ENCODE measurements around the gene DOCK9.

The DOCK9 gene

GRCh38 chr13:98954313-98954712 is 23.6 kb downstream of the DOCK9 start:
- H3K27me3 Mint-ChIP-seq = no peaks in the 10 kb centered on the region
- peaks cover 11% of the 10 kb centered on the region for H3K4me1 Mint-ChIP-seq (ENCODE audit: low read depth)
- no peak overlapping the region for H3K27ac Mint-ChIP-seq
- no peak overlapping the region for H3K4me3 Mint-ChIP-seq
- H3K36me3 Mint-ChIP-seq (ENCODE audit: low read depth) = peaks cover 27% of the 10 kb centered on the region
- peaks cover 3% of the 10 kb centered on the region for H3K9me3 Mint-ChIP-seq

DNA sequence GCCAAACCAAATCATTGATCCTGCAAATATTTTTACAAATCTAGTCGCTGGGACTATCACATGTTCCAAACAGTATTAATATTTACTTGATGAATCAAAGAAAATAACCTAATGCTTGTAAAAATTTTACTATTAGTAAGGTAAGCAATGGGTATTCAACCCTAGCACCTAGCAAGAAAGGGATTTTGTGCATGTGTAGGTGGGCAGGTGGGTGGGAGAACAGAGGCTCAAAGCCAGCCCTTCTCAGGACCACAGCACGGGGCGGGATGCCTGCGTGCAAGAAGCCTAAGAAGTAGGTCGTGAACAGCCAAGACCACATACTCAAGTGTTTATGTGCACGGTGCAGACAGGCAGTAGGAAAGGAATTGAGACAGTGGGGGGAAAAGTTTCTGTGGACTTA is 26.6 kb downstream of the DOCK9 start:
- peaks cover 3% of the 10 kb centered on the region for H3K9me3 Mint-ChIP-seq
- peaks cover 12% of the 10 kb centered on the region for H3K4me1 Mint-ChIP-seq (ENCODE audit: low read depth)
- no peaks in the 10 kb centered on the region for H3K27me3 Mint-ChIP-seq
- H3K4me3 Mint-ChIP-seq = no peak overlapping the region
- H3K36me3 Mint-ChIP-seq (ENCODE audit: low read depth) = peaks cover 27% of the 10 kb centered on the region
- H3K27ac Mint-ChIP-seq = no peak overlapping the region

GRCh38 chr13:98950705-98951104 is 27.2 kb downstream of the DOCK9 start:
- no peak overlapping the region for H3K4me3 Mint-ChIP-seq
- H3K36me3 Mint-ChIP-seq (ENCODE audit: low read depth) = peaks cover 27% of the 10 kb centered on the region
- H3K27me3 Mint-ChIP-seq = no peaks in the 10 kb centered on the region
- peaks cover 3% of the 10 kb centered on the region for H3K9me3 Mint-ChIP-seq
- H3K27ac Mint-ChIP-seq = no peak overlapping the region
- H3K4me1 Mint-ChIP-seq (ENCODE audit: low read depth) = peaks cover 12% of the 10 kb centered on the region

- Mint-ChIP-seq H3K27me3 (no peaks in the 10 kb centered on the region), H3K9me3 (peaks cover 3% of the 10 kb centered on the region), H3K36me3 (ENCODE audit: low read depth) (peaks cover 21% of the 10 kb centered on the region), H3K4me3 (no peak overlapping the region), H3K27ac (peak overlapping the region; percentile 24), H3K4me1 (ENCODE audit: low read depth) (peaks cover 12% of the 10 kb centered on the region)
Observed at GRCh38 chr13:98947925-98948324, 29.9 kb downstream of the DOCK9 start.

- Mint-ChIP-seq H3K27me3 (no peaks in the 10 kb centered on the region), H3K9me3 (peaks cover 3% of the 10 kb centered on the region), H3K36me3 (ENCODE audit: low read depth) (peaks cover 11% of the 10 kb centered on the region), H3K27ac (no peak overlapping the region), H3K4me1 (ENCODE audit: low read depth) (peaks cover 13% of the 10 kb centered on the region), H3K4me3 (no peak overlapping the region)
Observed at GRCh38 chr13:98945863-98946605, 31.8 kb downstream of the DOCK9 start.

- Mint-ChIP-seq H3K27me3 (no peaks in the 10 kb centered on the region), H3K9me3 (no peaks in the 10 kb centered on the region), H3K36me3 (ENCODE audit: low read depth) (peaks cover 7% of the 10 kb centered on the region), H3K4me1 (ENCODE audit: low read depth) (peaks cover 12% of the 10 kb centered on the region), H3K4me3 (no peak overlapping the region), H3K27ac (no peak overlapping the region)
Observed at GRCh38 chr13:98944336-98944735, 33.5 kb downstream of the DOCK9 start.

GRCh38 chr13:98942997-98943396 is 34.9 kb downstream of the DOCK9 start:
- H3K36me3 Mint-ChIP-seq (ENCODE audit: low read depth) = peaks cover 7% of the 10 kb centered on the region
- peaks cover 6% of the 10 kb centered on the region for H3K4me1 Mint-ChIP-seq (ENCODE audit: low read depth)
- no peak overlapping the region for H3K27ac Mint-ChIP-seq
- no peaks in the 10 kb centered on the region for H3K27me3 Mint-ChIP-seq
- H3K4me3 Mint-ChIP-seq = no peak overlapping the region
- H3K9me3 Mint-ChIP-seq = no peaks in the 10 kb centered on the region

DNA sequence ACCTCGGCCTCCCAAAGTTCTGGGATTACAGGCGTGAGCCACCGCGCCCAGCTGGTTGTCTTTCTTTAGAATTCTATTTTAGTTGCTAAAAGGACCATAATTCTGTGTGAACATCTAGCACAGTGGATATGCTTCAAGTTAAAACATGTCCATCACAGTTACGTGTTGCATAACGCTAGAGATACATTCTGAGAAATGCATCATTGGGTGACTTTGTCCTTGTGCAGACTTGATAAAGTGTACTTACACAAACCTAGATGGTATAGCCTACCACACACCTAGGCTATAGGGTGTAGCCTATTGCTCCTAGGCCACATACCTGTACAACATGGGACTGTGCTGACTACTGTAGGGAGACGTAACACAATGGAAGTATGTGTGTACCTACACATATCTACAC is 35.4 kb downstream of the DOCK9 start:
- H3K4me3 Mint-ChIP-seq = no peak overlapping the region
- H3K36me3 Mint-ChIP-seq (ENCODE audit: low read depth) = peaks cover 7% of the 10 kb centered on the region
- H3K27me3 Mint-ChIP-seq = no peaks in the 10 kb centered on the region
- H3K4me1 Mint-ChIP-seq (ENCODE audit: low read depth) = peaks cover 3% of the 10 kb centered on the region
- H3K9me3 Mint-ChIP-seq = no peaks in the 10 kb centered on the region
- H3K27ac Mint-ChIP-seq = no peak overlapping the region

DNA sequence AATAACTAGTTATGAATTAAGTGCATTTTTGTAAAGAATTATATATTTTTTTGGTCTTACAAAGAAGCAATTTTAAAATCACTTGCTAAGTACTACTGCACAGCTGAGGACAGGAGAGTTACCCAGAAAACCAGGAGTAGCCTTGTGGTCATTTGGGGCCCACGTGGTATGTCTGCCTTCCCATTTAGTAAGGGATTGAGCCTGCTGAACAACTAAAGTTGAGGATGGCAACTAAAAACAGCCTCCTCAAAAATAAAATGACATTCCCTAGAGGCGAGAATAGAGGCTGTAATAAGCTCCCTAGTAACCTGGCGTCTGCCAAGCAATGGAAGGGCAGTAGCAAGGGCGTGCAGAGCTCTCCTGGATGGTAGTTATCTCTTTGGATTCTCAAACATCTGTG is 36.3 kb downstream of the DOCK9 start:
- Mint-ChIP-seq H3K27ac (no peak overlapping the region), H3K4me3 (no peak overlapping the region), H3K4me1 (ENCODE audit: low read depth) (peaks cover 3% of the 10 kb centered on the region), H3K27me3 (no peaks in the 10 kb centered on the region), H3K9me3 (no peaks in the 10 kb centered on the region), H3K36me3 (ENCODE audit: low read depth) (peaks cover 7% of the 10 kb centered on the region)

- Mint-ChIP-seq H3K27me3 (no peaks in the 10 kb centered on the region), H3K36me3 (ENCODE audit: low read depth) (peaks cover 7% of the 10 kb centered on the region), H3K9me3 (peaks cover 2% of the 10 kb centered on the region), H3K27ac (no peak overlapping the region), H3K4me1 (ENCODE audit: low read depth) (peaks cover 3% of the 10 kb centered on the region), H3K4me3 (no peak overlapping the region)
Observed at GRCh38 chr13:98941126-98941525, 36.7 kb downstream of the DOCK9 start.

DNA sequence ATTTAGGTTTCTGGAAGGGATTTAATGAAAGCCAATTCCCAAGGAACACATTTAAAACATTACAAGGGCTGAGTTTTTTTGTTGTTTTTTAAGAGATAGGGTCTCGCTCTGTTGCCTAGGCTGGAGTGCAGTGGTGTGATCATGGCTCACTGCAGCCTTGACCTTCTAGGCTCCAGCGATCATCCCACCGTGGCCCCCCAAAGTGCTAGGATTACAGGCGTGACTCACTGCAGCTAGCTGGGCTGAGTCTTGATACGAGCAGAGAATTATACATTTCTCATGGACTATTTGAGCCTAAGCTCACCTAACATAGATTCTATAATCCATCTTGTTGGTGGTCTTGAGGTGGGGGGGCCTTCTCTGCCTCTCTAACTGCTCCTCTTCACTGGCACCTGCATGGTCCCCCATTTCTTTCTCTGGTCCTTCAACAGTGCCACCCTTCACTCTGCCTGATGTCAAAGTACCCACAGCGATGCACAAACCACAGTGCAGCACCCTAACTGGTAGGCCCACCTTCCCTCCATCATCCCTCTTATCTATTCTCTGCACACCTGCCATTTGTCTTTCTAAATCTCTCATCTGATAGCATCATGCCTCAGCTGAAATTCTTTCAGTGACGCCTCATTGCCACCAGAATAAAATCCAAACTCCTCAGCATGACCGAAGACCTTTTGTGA is 37.4 kb downstream of the DOCK9 start:
- Mint-ChIP-seq H3K36me3 (ENCODE audit: low read depth) (peaks cover 7% of the 10 kb centered on the region), H3K9me3 (peaks cover 6% of the 10 kb centered on the region), H3K4me3 (no peak overlapping the region), H3K27ac (no peak overlapping the region), H3K4me1 (ENCODE audit: low read depth) (peaks cover 3% of the 10 kb centered on the region), H3K27me3 (no peaks in the 10 kb centered on the region)

DNA sequence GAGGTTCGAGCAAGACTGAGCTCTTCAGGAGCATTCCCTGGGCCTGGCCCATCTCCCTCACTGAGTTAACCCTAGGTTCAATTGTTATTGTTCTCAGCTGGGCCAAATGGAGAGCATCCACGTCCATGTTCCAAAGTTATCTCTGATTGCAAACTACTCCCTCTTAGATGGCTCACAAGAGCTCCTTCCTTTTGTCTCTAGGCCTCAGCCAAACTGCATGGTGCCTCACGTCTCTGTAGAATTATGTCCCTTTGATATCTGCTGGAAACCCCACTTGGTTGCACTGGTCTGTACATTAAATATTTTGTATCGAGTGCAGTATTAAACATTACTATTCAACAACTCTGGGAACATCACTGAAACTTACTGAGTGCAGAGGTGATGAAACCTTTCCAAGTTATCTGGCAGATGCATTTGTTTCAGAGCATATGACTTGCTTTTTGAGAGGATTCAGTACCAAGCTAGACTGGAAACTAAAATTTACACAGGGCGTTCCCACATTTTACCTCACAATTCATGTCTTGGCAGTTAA is 38.1 kb downstream of the DOCK9 start:
- Mint-ChIP-seq H3K36me3 (ENCODE audit: low read depth) (peaks cover 10% of the 10 kb centered on the region), H3K27ac (peak overlapping the region; percentile 37), H3K4me1 (ENCODE audit: low read depth) (peaks cover 3% of the 10 kb centered on the region), H3K9me3 (peaks cover 9% of the 10 kb centered on the region), H3K27me3 (no peaks in the 10 kb centered on the region), H3K4me3 (no peak overlapping the region)

GRCh38 chr13:98938801-98939200 is 39.1 kb downstream of the DOCK9 start:
- Mint-ChIP-seq H3K27ac (no peak overlapping the region), H3K9me3 (peaks cover 15% of the 10 kb centered on the region), H3K4me1 (ENCODE audit: low read depth) (peaks cover 3% of the 10 kb centered on the region), H3K4me3 (no peak overlapping the region), H3K27me3 (no peaks in the 10 kb centered on the region), H3K36me3 (ENCODE audit: low read depth) (peaks cover 18% of the 10 kb centered on the region)

- H3K4me1 Mint-ChIP-seq (ENCODE audit: low read depth) = peaks cover 3% of the 10 kb centered on the region
- peaks cover 18% of the 10 kb centered on the region for H3K36me3 Mint-ChIP-seq (ENCODE audit: low read depth)
- H3K27me3 Mint-ChIP-seq = no peaks in the 10 kb centered on the region
- no peak overlapping the region for H3K27ac Mint-ChIP-seq
- no peak overlapping the region for H3K4me3 Mint-ChIP-seq
- peaks cover 19% of the 10 kb centered on the region for H3K9me3 Mint-ChIP-seq
Observed at GRCh38 chr13:98937911-98938381, 39.9 kb downstream of the DOCK9 start.

DNA sequence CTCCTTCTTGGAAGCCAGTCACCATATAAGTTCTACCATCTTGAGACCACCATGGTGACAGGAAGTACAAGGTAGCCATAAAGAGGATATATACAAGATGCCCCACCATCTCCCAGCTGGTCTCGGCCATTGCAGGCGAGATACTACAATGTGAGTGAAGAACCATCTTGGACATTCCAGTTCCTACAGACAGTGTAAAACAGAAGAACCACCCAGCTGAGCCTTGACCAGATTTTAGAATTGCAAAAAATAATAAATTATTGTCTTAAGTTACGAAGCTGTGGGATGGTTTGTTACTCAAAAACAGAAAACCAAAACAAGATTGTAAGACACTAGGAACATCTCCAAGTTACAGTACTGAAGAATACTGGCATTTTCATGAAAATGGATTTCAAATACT is 43.6 kb downstream of the DOCK9 start:
- Mint-ChIP-seq H3K36me3 (ENCODE audit: low read depth) (peaks cover 17% of the 10 kb centered on the region), H3K27me3 (no peaks in the 10 kb centered on the region), H3K4me1 (ENCODE audit: low read depth) (peaks cover 7% of the 10 kb centered on the region), H3K9me3 (peaks cover 19% of the 10 kb centered on the region), H3K4me3 (no peak overlapping the region), H3K27ac (no peak overlapping the region)

All from stimulated activated naive CD8-positive, alpha-beta T cell treated with anti-CD3 and anti-CD28 coated beads, Interleukin-15, Interleukin-2, amounts not matched to agents 100 ng/mL and 50 ng/mL, for 24 hours (primary cell).